Measurements from ENCODE around the gene EMC8. TPM values are rescaled to one million over a fixed set of nuclear protein-coding genes. Genes with fewer than 3 reads are reported as not detected.

Gene EMC8
- total RNA-seq, 1 donor from 2014 or later: 45.2 TPM

DNA sequence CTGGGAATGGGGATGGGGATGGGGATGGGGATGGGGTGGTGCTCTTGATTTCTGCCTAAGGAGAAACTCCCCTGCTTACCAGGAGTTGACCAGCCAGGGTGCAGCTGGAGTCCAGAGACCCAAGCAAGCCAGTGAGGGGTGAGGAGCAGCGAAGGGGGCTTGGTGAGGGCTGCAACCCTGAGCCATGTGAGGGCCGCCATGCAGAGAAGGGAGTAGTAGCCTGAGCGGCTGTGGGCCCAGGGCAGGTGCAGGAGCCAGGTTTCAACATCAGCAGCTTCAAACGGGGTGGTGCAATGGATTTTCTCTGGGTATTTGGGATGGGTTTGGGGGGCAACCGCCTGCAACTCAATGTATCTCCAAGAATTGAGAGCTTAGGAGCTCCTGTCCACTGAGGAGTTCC lies 35.4 kb upstream of the EMC8 start:
- H3K36me3 Mint-ChIP-seq (ENCODE audit: insufficient read depth): peaks cover 1% of the 10 kb centered on the region
- H3K4me3 Mint-ChIP-seq (ENCODE audit: low read depth): no peak overlapping the region
- no peak overlapping the region for H3K27ac Mint-ChIP-seq
- peaks cover 2% of the 10 kb centered on the region for H3K9me3 Mint-ChIP-seq (ENCODE audit: low read depth)
- H3K4me1 Mint-ChIP-seq (ENCODE audit: low read depth): no peaks in the 10 kb centered on the region
- DNase-seq (ENCODE audit: low spot score, unreplicated experiment): no peak
- H3K27me3 Mint-ChIP-seq: peaks cover 50% of the 10 kb centered on the region
- TF ChIP-seq, protein P1, sequence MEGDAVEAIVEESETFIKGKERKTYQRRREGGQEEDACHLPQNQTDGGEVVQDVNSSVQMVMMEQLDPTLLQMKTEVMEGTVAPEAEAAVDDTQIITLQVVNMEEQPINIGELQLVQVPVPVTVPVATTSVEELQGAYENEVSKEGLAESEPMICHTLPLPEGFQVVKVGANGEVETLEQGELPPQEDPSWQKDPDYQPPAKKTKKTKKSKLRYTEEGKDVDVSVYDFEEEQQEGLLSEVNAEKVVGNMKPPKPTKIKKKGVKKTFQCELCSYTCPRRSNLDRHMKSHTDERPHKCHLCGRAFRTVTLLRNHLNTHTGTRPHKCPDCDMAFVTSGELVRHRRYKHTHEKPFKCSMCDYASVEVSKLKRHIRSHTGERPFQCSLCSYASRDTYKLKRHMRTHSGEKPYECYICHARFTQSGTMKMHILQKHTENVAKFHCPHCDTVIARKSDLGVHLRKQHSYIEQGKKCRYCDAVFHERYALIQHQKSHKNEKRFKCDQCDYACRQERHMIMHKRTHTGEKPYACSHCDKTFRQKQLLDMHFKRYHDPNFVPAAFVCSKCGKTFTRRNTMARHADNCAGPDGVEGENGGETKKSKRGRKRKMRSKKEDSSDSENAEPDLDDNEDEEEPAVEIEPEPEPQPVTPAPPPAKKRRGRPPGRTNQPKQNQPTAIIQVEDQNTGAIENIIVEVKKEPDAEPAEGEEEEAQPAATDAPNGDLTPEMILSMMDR (IDR thresholded peaks at IDR 0.05; ENCODE audit: unreplicated experiment): no peak

DNA sequence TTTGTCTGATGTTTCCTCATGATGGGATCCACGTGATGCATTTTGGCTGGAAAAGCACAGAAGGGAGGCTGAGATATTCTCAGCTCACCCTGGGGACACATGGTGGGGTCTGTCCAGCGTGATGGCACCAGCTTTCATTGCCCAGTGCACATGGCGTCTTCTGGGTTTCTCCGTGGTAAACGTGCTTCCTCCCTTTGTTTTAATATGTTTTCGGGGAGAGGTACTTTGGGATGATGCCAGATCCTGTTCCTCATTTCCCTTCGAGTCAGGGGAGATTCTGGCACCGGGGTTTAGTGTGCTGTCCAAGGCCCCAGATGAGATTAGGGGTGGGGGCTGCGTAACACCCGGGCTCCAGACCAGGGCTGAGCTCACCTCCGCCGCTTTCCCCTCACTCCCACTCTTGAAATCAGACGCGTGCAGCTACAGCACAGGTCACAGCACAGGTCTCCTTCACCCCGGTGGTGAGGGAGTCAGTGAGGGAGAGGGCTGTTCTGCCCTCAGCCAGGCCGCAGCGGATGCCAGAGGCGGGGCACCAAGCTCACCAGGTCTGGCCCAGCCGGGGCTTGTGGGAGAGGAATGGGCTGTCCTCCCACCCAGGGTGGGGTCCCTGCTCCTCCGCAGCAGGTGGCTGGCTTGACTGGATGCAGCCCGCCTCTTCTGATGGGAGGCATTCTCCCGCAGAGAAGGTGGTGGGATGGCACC lies 34.0 kb upstream of the EMC8 start:
- Mint-ChIP-seq H3K36me3 (ENCODE audit: insufficient read depth) (peaks cover 1% of the 10 kb centered on the region), H3K27me3 (peaks cover 46% of the 10 kb centered on the region), H3K27ac (no peak overlapping the region), H3K9me3 (ENCODE audit: low read depth) (peaks cover 2% of the 10 kb centered on the region), H3K4me1 (ENCODE audit: low read depth) (no peaks in the 10 kb centered on the region), H3K4me3 (ENCODE audit: low read depth) (no peak overlapping the region)
- TF ChIP-seq, protein P1 (IDR thresholded peaks at IDR 0.05; ENCODE audit: unreplicated experiment): no peak
- DNase-seq (ENCODE audit: low spot score, unreplicated experiment): no peak

DNA sequence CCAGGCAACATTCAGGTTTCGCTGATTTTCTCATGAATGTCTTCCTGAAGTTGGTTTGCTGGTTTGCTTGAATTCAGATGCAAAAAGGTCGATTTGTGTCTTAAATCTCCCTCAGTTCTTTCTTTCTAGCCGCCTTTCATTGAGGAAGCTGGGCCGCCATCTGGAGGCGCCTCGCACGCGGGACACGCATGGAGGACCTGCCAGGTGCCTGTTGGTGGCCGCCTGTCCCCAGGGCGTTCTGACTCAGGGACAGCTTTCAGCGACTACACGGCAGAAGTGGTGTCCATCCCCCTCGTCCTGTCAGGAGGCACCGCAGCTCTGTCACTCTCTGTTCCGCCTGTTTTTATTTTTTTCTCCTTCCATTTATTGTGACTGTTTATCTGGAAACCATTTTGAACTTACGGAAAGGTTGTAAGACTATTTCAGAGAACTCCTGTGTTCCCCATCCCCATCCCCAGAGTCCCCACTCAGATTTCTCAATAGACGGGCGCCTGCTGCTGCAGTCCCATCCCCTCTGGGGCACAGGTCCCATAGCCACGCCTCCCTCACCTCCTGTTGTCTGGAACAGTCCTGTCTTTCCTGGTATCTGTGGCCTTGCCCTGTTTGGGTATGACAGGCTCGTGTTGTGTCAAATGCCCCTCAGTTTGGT lies 33.4 kb upstream of the EMC8 start:
- H3K4me1 Mint-ChIP-seq (ENCODE audit: low read depth): no peaks in the 10 kb centered on the region
- TF ChIP-seq, protein P1 (IDR thresholded peaks at IDR 0.05; ENCODE audit: unreplicated experiment): no peak
- peaks cover 1% of the 10 kb centered on the region for H3K36me3 Mint-ChIP-seq (ENCODE audit: insufficient read depth)
- no peak overlapping the region for H3K27ac Mint-ChIP-seq
- peaks cover 2% of the 10 kb centered on the region for H3K9me3 Mint-ChIP-seq (ENCODE audit: low read depth)
- peaks cover 46% of the 10 kb centered on the region for H3K27me3 Mint-ChIP-seq
- DNase-seq (ENCODE audit: low spot score, unreplicated experiment): no peak
- no peak overlapping the region for H3K4me3 Mint-ChIP-seq (ENCODE audit: low read depth)

DNA sequence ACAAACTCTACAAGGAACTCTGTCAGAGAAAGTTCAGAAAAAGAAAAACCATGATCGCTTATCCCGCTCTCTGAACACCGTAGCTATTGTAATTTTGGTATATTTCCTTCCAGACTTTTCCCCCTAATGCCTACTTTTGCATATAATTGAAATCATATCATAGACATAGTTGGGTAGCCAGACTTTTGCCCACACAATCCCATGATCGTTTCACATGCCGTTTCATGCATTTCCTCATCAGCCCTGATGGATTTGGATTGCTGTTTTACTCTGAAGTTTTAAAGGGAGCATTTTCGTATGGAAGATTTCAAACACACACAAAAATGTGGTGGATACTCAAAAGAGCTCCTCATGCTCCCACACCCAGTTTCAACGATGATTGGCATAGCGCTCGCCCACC lies 31.5 kb upstream of the EMC8 start:
- Mint-ChIP-seq H3K27me3 (peaks cover 37% of the 10 kb centered on the region), H3K4me3 (ENCODE audit: low read depth) (no peak overlapping the region), H3K27ac (no peak overlapping the region), H3K4me1 (ENCODE audit: low read depth) (no peaks in the 10 kb centered on the region), H3K9me3 (ENCODE audit: low read depth) (peaks cover 2% of the 10 kb centered on the region), H3K36me3 (ENCODE audit: insufficient read depth) (peaks cover 1% of the 10 kb centered on the region)
- TF ChIP-seq, protein P1 (IDR thresholded peaks at IDR 0.05; ENCODE audit: unreplicated experiment): no peak
- no peak for DNase-seq (ENCODE audit: low spot score, unreplicated experiment)

DNA sequence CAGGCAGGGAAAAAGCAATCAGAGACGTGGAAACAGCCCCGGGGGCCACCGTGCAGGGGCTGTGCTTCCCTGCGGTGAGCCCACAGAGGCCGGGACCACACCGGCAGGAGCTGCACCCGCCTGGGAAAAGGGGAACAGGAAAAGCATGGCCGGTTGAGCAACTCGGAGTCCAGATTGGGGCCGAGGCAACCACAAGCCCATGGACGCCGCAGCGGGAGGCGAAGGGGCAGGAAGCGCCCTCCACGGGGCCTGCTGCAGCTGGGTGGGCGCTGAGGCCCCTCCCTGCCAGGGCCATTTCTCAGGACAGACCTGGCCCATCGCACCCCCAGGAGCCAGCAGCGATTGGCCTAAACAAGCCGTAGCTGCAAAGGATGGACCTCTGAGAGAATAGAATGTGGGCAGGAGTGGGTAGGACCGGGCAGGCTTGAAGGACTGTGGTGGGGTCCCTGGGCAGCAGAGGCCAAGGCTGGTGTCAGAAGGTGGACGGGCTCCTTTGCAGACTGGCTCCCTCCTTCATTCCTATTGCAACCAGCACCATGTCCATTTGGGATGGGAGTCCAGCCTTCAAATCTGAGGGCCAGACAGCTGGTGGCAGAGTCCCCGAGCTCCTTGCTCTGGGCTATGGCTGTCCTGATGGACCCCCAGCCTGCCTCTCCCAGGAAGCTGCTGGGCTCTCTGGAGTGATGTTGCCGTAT lies 30.6 kb upstream of the EMC8 start:
- DNase-seq (ENCODE audit: low spot score, unreplicated experiment): no peak
- Mint-ChIP-seq H3K4me3 (ENCODE audit: low read depth) (no peak overlapping the region), H3K27ac (no peak overlapping the region), H3K4me1 (ENCODE audit: low read depth) (no peaks in the 10 kb centered on the region), H3K9me3 (ENCODE audit: low read depth) (peaks cover 2% of the 10 kb centered on the region), H3K27me3 (peaks cover 32% of the 10 kb centered on the region), H3K36me3 (ENCODE audit: insufficient read depth) (peaks cover 1% of the 10 kb centered on the region)
- TF ChIP-seq, protein P1 (IDR thresholded peaks at IDR 0.05; ENCODE audit: unreplicated experiment): no peak
